GM12872 (cell line): ENCODE measurements around the gene GAS7.

ENCODE experiments used
- CTCF ChIP-seq: IDR thresholded peaks from 3 replicates; pipeline ENCODE4 v1.5.1; 2011; ENCODE audit warnings: low read depth, mild to moderate bottlenecking, low read length, moderate library complexity; ENCODE audit not compliant: insufficient read depth

Gene GAS7

DNA sequence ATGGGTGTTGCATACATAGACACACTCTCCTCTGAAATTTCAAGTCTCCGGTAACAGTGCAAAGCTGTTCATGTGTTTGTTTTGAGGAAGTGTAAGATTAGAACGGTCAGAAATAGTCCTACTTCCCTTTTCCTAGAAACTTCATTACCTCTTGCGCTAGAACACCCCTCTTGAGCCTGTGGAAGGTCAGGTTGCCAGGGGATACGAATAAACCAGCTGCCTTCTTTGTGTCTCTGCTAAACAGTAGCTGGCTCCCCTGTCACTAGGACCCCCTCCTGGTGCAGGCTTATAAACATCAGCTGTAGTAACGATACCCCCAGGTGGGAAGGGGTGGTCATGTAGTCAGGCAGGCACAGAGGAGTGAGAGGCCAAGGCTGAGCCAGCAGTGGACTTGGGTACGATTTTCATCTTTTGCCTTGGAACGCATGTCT is 179.9 kb downstream of the GAS7 start:
- no peak for TF ChIP-seq CTCF

DNA sequence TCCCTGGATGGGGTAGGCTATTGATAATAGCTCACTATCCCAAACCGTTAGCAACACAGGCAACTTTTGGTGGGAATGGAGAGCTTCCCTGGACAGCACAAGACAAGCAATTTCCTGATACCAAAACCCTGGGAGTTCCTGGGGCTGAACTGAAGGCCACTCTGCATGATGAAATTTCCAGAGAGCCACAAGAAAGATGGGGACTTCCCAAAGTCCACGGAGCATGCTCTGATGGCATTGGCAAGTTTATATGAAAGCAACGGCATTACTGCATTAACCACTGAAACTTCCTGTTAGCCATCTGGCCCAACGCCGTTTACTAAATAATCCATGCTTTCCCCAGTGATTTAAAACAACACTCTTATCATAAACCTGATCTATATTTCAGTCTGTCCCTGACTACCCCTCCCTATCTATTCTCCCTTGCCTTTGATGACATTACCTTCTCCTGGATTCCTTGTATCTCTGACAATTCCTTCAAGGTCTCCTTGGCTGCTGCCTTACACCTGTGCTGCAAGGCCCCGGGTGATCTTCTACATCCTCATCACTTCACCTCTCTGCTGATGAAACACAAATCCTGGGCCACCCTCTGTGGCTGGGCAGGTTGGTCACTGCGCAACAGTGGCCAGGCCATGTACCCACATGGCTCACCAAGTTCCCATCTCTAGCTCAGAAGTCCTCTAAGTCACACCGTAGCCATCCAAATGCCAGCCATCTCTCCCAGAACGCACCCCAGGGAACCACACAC is 184.9 kb downstream of the GAS7 start:
- TF ChIP-seq CTCF = no peak

GRCh38 chr17:10010752-10011151 is 187.7 kb downstream of the GAS7 start:
- TF ChIP-seq CTCF = no peak

DNA sequence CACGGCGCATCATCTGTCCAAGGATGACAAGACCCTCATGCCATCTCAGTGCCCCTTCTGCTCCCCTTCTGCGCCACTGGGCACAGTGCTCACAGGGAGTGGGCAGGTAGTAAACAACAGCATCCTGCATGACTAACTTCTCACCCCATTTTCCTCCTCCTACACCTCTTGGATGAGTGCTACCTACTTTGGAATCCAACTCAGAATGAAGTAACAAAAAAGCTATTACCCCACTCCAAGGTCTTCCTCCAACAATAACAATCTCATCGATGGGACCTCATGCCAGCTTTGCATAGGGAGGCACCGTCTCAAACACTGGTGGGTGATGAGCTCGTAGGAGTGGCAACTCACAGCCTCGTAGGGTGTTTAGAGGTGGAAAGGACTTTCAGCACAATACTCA is 194.7 kb downstream of the GAS7 start:
- no peak for TF ChIP-seq CTCF

GRCh38 chr17:10001306-10001873 is 197.0 kb downstream of the GAS7 start:
- no peak for TF ChIP-seq CTCF

GRCh38 chr17:9999919-10000695 is 198.3 kb downstream of the GAS7 start:
- no peak for TF ChIP-seq CTCF

- TF ChIP-seq CTCF = no peak
These were observed 200.3 kb downstream of the GAS7 start for GRCh38 chr17:9998060-9998459.
